DND-41 (cell line): ENCODE results near the gene PGM2L1.

Experiments
- EZH2 ChIP-seq: IDR thresholded peaks from 3 replicates; pipeline ENCODE4 v1.6.1; 2012; ENCODE audit warnings: borderline replicate concordance, low read depth, mild to moderate bottlenecking, moderate library complexity, low read length, inconsistent platforms; ENCODE audit not compliant: severe bottlenecking
- TF ChIP-seq, protein P1 (sequence below): IDR thresholded peaks from 2 replicates; pipeline ENCODE4 v1.5.1; 2012; ENCODE audit warnings: borderline replicate concordance, low read length, moderate library complexity, mild to moderate bottlenecking; ENCODE audit not compliant: poor library complexity, severe bottlenecking; ENCODE audit errors: extremely low read depth

DNA sequence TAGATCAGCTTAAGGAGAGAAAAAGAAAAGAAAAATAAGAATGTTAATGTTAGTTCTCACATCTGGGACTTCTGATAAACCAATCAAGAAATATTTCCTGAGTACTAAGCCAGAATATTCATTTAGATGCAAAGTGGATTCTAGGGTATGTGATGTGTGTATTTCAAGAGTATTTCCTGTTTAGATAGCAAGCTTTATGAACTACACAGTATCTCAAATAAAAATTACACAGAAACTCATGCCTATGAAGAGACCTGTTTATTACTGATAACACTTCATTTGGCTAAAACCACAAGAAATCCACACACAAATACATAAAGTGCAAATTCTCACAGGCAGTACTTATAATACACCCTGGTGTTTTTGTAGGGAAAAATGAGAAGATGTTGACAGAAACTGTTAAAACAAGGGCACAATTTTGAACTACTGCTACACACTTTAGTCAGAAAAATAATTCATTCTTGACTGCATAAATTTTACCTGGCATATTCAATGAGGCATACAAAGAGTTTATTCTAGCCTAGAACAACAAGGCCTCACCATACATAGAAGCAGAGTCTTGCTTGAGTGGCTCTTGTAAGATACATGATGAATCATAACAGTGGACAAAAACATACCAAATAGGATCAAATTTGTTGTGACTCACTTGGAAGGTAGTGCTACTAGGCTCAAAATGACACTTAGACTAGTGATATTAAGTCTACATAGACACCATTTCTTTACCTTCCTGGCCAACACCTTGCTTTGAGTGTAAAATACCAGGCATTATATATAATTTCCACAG, 68.0 kb downstream of the PGM2L1 start:
- TF ChIP-seq EZH2 = no peak
- TF ChIP-seq, protein P1, sequence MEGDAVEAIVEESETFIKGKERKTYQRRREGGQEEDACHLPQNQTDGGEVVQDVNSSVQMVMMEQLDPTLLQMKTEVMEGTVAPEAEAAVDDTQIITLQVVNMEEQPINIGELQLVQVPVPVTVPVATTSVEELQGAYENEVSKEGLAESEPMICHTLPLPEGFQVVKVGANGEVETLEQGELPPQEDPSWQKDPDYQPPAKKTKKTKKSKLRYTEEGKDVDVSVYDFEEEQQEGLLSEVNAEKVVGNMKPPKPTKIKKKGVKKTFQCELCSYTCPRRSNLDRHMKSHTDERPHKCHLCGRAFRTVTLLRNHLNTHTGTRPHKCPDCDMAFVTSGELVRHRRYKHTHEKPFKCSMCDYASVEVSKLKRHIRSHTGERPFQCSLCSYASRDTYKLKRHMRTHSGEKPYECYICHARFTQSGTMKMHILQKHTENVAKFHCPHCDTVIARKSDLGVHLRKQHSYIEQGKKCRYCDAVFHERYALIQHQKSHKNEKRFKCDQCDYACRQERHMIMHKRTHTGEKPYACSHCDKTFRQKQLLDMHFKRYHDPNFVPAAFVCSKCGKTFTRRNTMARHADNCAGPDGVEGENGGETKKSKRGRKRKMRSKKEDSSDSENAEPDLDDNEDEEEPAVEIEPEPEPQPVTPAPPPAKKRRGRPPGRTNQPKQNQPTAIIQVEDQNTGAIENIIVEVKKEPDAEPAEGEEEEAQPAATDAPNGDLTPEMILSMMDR = no peak
